ENCODE results near the gene NOM1. TPM values are rescaled to one million over a fixed set of nuclear protein-coding genes. Genes with fewer than 3 reads are reported as not detected.

Gene NOM1
- total and polyA plus RNA-seq, 7 donors: 1.8 to 19.1 (median 14.1) TPM

Other genes starting within 250 kb of the NOM1 start
- gene LMBR1, start 56.5 kb upstream of the NOM1 start, total RNA-seq: 10 to 100 TPM; 43.9 to 60.9 (median 51.2) TPM
- 10 to 100 TPM in 1 of 3 donors, 1 to 10 TPM in 2; 2.5 to 18.1 (median 6.6) TPM for gene LMBR1, start 56.5 kb upstream of the NOM1 start, polyA plus RNA-seq
- not detected for gene MNX1, start 61.0 kb downstream of the NOM1 start, total RNA-seq
- 1 to 10 TPM; 4.2 to 5.3 (median 4.2) TPM for gene MNX1, start 61.0 kb downstream of the NOM1 start, polyA plus RNA-seq
- gene UBE3C, start 189.2 kb downstream of the NOM1 start, total RNA-seq: 10 to 100 TPM; 55.7 to 84.2 (median 70.5) TPM
- 10 to 100 TPM; 21.0 to 32.6 (median 31.1) TPM for gene UBE3C, start 189.2 kb downstream of the NOM1 start, polyA plus RNA-seq